ENCODE data around the gene MAP2K1.
"Not testable (repeated sequence)": the region's sequence is repeated elsewhere in the genome, so short reads cannot be mapped to it uniquely, and the experiment has no call there.

The MAP2K1 gene

DNA sequence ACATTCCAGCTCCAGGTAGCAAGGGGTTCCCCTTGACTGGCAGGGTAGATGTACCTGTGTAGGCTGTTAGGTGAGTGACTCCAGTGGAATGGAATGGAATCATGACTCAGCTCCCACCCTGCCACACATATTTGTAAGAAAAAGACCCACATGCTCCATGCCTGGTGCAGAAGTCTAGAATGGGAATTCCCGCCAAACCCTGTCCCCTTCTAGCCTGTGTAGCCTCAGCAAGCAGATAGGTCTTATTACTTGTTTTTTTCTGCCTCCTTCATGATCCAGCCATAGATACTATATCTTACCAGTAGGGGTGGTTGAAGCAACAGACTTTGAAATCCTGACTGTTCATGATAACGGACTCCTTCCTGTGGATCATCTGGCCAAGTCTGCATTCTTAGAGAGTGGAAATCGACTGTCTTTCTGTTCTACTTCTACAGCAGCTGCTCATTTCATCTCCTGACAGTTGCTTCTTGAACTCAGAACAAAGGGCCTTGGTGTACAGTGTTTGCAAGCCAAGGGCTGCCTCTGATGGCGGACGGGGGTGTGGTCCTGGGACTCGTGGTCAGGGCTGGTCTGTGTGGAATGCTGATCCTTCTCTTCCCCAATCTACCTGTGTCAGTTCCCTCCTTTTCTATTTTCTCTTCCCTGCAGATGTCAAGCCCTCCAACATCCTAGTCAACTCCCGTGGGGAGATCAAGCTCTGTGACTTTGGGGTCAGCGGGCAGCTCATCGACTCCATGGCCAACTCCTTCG, 94.6 kb downstream of the MAP2K1 start:
- DNase-seq = no peak

DNA sequence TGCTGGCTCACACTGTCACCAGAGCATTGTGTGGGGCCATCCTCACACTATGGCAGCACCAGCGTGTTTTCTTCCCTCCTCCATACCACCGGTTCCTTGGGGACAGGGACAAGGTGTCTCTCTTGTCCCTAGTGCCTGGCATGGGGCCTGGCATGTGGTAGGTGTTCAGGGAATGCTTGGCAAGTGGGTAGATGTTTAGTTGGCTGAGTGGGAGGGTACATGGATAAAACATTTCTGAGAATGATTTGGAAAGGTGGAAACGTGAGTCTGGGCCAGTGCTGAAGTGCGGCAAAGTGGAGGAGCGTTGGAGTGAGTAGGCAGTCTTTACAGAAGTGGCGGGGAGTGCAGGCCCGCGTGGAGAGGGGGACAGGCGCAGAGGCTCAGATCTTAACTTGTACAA, 95.8 kb downstream of the MAP2K1 start:
- no peak for DNase-seq

DNA sequence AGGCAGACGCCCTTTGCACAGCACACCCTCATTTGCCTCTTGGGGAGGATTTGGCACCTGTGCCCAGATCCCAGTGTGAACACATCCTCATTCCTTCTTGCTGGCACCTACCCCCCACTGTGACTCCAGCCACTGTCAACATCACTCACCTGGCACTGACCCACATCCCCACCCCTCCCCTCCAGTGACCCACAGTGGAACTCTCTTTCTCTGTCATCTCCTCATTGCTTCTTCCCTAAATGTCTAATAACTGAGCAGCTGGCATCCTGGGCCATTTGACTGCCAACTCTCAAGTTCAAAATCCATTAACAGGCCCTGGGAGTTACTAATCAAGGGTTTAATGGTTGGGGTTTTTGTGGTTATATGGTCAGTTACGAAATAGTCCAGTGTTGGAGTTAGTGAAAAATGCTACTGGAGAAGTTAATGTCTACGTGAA, 96.4 kb downstream of the MAP2K1 start:
- peak; percentile 78 for DNase-seq

DNA sequence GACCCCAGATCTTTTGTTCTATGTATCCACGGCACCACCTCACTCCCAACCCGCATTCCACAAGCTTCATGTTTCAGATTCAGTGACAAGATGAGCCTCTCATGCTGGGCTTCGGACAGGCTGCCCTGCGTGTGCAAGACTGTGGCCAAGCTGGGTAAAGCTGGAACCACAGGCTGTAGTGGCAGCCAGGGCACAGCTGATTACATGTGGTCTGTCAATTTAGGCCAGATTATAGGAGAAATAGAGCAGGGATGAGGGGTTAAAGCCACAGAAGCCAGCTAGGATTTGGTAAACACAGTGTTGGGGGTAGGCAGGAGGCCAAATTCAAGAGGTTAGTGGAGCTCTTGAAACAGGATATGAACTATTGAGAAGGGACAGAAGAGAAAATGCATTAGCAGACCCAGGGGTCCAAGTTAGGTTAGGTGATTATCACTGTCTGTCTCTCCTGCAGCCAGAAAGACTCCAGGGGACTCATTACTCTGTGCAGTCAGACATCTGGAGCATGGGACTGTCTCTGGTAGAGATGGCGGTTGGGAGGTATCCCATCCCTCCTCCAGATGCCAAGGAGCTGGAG, 97.9 kb downstream of the MAP2K1 start:
- peak; percentile 21 for DNase-seq

DNA sequence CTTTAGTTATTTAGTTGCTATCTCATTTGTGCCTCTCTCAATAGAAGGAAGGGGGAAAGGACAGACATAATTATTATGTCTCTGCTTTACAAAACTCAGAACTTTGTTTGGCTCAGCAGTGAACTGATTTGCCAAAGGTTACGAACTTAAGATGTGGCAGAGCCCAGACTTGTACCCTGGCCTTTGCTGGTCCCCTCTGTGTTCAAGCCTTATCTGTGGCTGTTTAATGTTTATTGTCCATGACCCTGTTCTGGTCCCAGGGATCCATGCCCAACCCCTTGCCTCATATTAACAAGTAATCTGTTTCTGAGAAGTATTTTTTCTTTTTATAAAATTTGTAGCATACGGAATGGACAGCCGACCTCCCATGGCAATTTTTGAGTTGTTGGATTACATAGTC, 100.2 kb downstream of the MAP2K1 start:
- no peak for DNase-seq

- DNase-seq = no peak
Observed at GRCh38 chr15:66488525-66488924, 101.8 kb downstream of the MAP2K1 start.

DNA sequence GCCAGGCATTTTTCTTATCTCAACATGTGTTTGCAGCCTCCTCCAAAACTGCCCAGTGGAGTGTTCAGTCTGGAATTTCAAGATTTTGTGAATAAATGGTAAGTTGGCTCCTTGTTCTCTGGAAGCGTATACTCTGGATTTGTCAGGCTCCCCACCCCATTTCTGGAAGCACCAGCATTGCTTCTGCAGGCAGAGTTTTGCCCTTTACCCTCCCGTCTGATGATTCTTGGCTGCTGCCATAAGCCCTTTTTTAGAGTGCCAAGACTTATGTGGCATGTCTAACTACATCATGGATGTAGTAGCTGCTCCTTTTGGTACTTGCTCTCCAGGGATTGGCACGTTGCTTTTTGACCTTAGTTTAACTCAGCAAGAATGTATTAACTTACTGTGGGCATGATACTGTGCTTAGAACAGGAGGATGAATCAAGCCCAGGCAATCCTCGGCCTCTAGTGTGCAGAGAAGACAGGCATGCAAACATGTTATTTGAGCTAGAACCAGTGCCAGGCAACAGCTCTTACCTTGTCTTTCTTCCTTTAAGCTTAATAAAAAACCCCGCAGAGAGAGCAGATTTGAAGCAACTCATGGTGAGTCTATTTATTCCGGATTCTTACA, 102.6 kb downstream of the MAP2K1 start:
- DNase-seq = no peak

GRCh38 chr15:66491846-66492245, 105.1 kb downstream of the MAP2K1 start:
- DNase-seq = no peak

GRCh38 chr15:66494262-66494661, 107.5 kb downstream of the MAP2K1 start:
- DNase-seq = no peak

- no peak for DNase-seq
Observed at GRCh38 chr15:66496951-66497501, 110.3 kb downstream of the MAP2K1 start.

- DNase-seq = peak; percentile 51
Observed at GRCh38 chr15:66497502-66498455, 111.1 kb downstream of the MAP2K1 start, which contains the start of gene SNAPC5. Gene SNAPC5 (minus strand): TSS chr15:66497762. CDS start chr15:66497731, 31 bp downstream.

DNA sequence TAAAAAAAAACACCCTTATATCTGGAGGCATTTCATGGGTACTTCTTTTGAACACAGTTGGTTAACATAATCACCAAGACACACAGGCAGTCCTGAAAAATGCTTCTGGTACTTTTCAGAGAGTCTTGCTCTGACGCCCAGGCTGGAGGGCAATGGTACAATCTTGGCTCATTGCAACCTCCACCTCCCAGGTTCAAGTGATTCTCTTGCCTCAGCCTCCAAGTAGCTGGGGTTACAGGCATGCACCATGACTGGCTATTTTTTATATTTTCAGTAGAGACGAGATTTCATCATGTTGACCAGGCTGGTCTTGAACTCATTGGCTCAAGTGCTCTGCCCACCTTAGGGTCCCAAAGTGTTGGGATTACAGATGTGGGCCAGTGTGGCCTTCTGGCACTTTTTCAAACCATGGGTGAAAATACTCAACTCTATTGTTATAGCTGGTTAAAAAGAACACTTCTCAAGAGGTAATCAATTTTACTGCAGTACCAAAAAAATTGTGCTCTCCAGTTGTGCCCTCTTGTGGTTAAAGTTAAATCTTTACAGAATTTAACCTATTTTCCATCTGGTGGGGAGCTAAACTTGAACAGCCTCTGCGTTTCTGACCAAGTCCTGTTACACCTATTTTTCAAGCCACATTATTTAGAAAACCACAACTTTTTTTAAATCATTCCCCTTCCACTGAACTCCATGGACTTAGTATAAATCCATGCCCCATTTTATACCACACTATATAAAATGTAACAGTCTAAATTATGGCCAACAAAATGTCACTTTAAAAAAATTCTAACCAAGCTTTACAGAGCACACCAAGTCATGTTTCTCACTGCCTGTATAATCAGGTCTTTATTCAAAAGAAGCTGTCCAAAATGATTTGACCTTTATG, 112.0 kb downstream of the MAP2K1 start:
- no peak for DNase-seq

DNA sequence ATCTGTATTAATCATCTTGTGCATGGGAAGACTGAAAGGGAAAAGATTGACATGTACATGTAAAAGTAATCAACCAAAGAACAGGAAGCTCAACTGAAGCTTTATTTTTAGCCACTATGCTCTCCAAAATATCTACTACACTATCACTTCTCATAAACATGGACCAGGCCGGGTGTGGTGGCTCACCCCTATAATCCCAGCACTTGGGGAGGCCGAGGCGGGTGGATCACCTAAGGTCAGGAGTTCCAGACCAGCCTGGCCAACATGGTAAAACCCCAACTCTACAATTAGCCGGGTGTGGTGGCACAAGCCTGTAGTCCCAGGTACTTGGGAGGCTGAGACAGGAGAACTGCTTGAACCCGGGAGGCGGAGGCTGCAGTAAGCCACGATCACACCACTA, 113.6 kb downstream of the MAP2K1 start:
- DNase-seq = not testable (repeated sequence)

DNA sequence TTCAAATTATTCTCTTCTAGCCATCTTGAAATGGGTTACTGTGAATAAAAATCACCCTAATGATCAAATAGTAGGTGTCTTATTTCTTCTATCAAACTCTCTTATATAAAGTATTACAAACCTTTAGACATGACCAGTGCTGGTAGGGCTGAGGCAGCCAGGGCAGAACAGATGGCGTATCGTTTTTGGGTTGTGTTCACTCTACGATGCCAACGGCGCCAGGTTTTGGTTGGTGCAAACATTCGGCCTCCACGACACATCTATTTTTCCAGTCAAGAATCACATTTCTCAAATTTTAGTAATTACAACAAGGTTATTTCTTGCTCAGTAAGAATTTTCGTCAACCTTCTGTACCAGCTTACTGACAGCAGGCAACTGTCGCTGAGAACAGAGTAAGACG, 115.8 kb downstream of the MAP2K1 start:
- no peak for DNase-seq

DNA sequence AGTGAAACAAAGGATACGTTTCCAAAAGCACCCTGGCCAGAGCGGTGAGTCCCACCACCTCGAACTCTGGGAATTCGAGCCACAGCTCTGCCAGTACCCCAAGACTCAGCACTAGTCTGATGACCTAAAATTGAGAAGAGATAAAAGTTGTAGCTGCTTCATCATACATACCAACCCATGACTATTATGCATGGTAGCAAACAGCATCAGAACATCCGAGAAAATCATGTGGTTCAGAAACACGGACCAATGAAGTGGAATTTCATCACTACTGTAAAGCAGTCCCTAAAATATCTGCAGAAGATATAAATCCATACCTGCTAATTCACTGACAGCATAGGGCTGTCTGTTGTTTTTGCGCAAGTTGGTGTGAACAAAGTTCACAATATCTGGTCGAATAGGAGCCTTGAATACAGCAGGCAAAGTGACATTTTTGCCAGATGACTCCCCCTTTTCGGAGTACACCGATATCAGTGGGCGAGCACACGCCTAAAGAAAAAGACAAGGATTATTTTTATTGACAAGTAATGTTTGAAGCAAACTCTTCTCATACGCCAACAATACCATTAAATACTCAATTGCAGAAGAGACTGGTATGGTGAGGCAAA, 116.4 kb downstream of the MAP2K1 start:
- DNase-seq = not testable (repeated sequence)

- no peak for DNase-seq
Observed at GRCh38 chr15:66503780-66504562, 117.3 kb downstream of the MAP2K1 start.

DNA sequence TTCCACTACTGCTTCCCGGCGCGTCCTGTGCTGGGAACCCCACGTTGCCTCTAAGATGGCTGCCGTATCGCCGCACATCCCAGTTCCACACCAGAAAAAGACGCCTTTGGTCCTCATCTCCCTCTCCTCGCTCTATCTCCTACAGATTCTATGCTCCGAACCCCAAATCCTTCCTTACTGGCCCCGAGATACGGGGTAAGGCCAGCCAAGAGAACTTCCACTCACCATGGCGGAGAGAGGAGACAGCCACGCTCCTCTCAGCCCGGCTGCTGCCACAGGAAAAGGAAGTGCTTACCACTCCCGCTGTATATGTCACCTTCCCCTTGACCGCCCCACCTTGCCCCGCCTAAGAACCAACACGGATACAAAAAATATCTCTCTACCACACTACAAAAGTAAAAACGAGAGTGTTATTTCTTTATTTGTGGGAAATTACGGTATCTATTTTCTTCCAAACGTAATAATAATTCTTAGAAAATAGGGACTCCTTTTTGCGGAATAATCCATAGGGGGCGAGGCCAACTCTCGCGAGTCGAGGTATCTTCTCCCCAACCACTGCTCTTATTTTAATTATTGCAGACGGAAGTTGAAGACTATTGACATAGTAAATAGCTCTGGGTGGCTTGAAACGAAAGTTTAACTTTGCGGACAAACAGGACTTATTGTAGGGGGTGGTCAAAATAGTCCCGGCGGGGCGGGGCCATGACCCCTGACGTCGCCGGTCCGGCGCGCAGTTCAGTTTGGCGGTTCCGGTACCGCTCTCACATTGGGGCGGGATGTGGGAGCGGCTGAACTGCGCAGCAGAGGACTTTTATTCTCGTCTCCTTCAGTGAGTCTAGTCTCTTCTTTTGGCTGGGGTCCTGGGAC, 118.1 kb downstream of the MAP2K1 start, which contains the start of the genes RPL4 and ZWILCH:
RPL4 (minus strand) TSS at position 293 of the 867 bp plus-strand sequence; CDS start at position 228, 65 bp downstream.
ZWILCH (plus strand) TSS at position 764 of the 867 bp plus-strand sequence; CDS start at position 777, 13 bp downstream.
- peak; percentile 62 for DNase-seq

GRCh38 chr15:66505430-66505811, 118.7 kb downstream of the MAP2K1 start:
- no peak for DNase-seq

GRCh38 chr15:66505818-66506217, 119.1 kb downstream of the MAP2K1 start:
- no peak for DNase-seq

All from DMS79 treated with DMSO at 0.1 percent for 48 hours (cell line).